ENCODE results near the gene ARSA. TPM values are rescaled to one million over a fixed set of nuclear protein-coding genes. Genes with fewer than 3 reads are reported as not detected.
A peak's percentile ranks its signal among the peaks of the same experiment; 100 is the strongest.

The ARSA gene
- total RNA-seq (10 to 100 TPM in 1 of 2 donors, 1 to 10 TPM in 1; 9.8 to 25.0 TPM), polyA plus RNA-seq (ENCODE audit: insufficient read length in 2 of 2) (10 to 100 TPM; 39.8 to 47.1 TPM)
- long read RNA-seq, donor 1, transcript ARSA-208 (1 exons, 573 nt) = major isoform, 7 of 16 reads
- long read RNA-seq, donor 1, transcript ARSA-206 (2 exons, 1,431 nt) = minor isoform, 5 of 16 reads
- long read RNA-seq, donor 1, partial matches to known transcripts = 0 of 16 reads
- long read RNA-seq, donor 1, other reads (novel, unspliced or antisense) = 0 of 16 reads
- long read RNA-seq, donor 2, partial matches to known transcripts = 0 of 1 reads
- long read RNA-seq, donor 2, other reads (novel, unspliced or antisense) = 0 of 1 reads
- long read RNA-seq, donor 3, partial matches to known transcripts = 0 of 5 reads
- long read RNA-seq, donor 3, other reads (novel, unspliced or antisense) = 0 of 5 reads
- long read RNA-seq, donor 4, partial matches to known transcripts = 0 of 11 reads
- long read RNA-seq, donor 4, other reads (novel, unspliced or antisense) = 0 of 11 reads

GRCh38 chr22:50627642-50628542 is at the start of gene ARSA:
TSS of gene ARSA (minus strand) at chr22:50628152. CDS start at chr22:50627779, 373 bp downstream.
- peaks cover 29% of the 10 kb centered on the region for H3K36me3 ChIP-seq (ENCODE audit: control insufficient read depth, insufficient read depth, low read length)
- WGBS (ENCODE audit: insufficient coverage) = 2% methylated on average over 87 of the region's 88 CpGs
- no peaks in the 10 kb centered on the region for H3K27me3 ChIP-seq (ENCODE audit: control insufficient read depth, insufficient read depth, low read length)
- peak; percentile 56 to 93 (median 68) for DNase-seq (ENCODE audit: low read depth in 4 of 6, low spot score in 6 of 6)
- H3K4me1 ChIP-seq (ENCODE audit: control insufficient read depth, insufficient read depth, low read length) = peaks cover 27% of the 10 kb centered on the region
- peak within 1 kb of the TSS; percentile 47 for H3K27ac ChIP-seq (ENCODE audit: low read depth, low read length)
- H3K4me3 ChIP-seq (ENCODE audit: low read depth, low read length) = peak within 1 kb of the TSS; percentile 77
- no peaks in the 10 kb centered on the region for H3K9me3 ChIP-seq (ENCODE audit: control insufficient read depth, insufficient read depth, low read length)

GRCh38 chr22:50676661-50677492 is 48.9 kb upstream of the ARSA start:
- WGBS (ENCODE audit: insufficient coverage) = 83% methylated on average over 9 of the region's 10 CpGs
- Histone ChIP-seq H3K9me3 (ENCODE audit: control insufficient read depth, insufficient read depth, low read length) (no peaks in the 10 kb centered on the region), H3K36me3 (ENCODE audit: control insufficient read depth, insufficient read depth, low read length) (peaks cover 32% of the 10 kb centered on the region), H3K27ac (ENCODE audit: low read depth, low read length) (no peak overlapping the region), H3K4me1 (ENCODE audit: control insufficient read depth, insufficient read depth, low read length) (peaks cover 26% of the 10 kb centered on the region), H3K27me3 (ENCODE audit: control insufficient read depth, insufficient read depth, low read length) (no peaks in the 10 kb centered on the region), H3K4me3 (ENCODE audit: low read depth, low read length) (no peak overlapping the region)
- DNase-seq (ENCODE audit: low read depth in 4 of 6, low spot score in 6 of 6) = no peak

- 88% methylated on average over 11 of the region's 14 CpGs for WGBS (ENCODE audit: insufficient coverage)
- H3K27me3 ChIP-seq (ENCODE audit: control insufficient read depth, insufficient read depth, low read length) = no peaks in the 10 kb centered on the region
Measured at GRCh38 chr22:50676180-50676636, 48.3 kb upstream of the ARSA start.

GRCh38 chr22:50675553-50676179 is 47.7 kb upstream of the ARSA start:
- Histone ChIP-seq H3K9me3 (ENCODE audit: control insufficient read depth, insufficient read depth, low read length) (no peaks in the 10 kb centered on the region), H3K27me3 (ENCODE audit: control insufficient read depth, insufficient read depth, low read length) (no peaks in the 10 kb centered on the region), H3K4me1 (ENCODE audit: control insufficient read depth, insufficient read depth, low read length) (peaks cover 30% of the 10 kb centered on the region), H3K36me3 (ENCODE audit: control insufficient read depth, insufficient read depth, low read length) (peaks cover 38% of the 10 kb centered on the region), H3K27ac (ENCODE audit: low read depth, low read length) (no peak overlapping the region), H3K4me3 (ENCODE audit: low read depth, low read length) (peak overlapping the region; percentile 56)
- WGBS (ENCODE audit: insufficient coverage) = 68% methylated on average over 8 of the region's 9 CpGs
- DNase-seq (ENCODE audit: low read depth in 4 of 6, low spot score in 6 of 6) = no peak

More at GRCh38 chr22:50676180-50676636, 48.3 kb upstream of the ARSA start:
- Histone ChIP-seq H3K4me3 (ENCODE audit: low read depth, low read length) (no peak overlapping the region), H3K36me3 (ENCODE audit: control insufficient read depth, insufficient read depth, low read length) (peaks cover 38% of the 10 kb centered on the region), H3K4me1 (ENCODE audit: control insufficient read depth, insufficient read depth, low read length) (peaks cover 26% of the 10 kb centered on the region), H3K9me3 (ENCODE audit: control insufficient read depth, insufficient read depth, low read length) (no peaks in the 10 kb centered on the region), H3K27ac (ENCODE audit: low read depth, low read length) (no peak overlapping the region)
- no peak for DNase-seq (ENCODE audit: low read depth in 4 of 6, low spot score in 6 of 6)

GRCh38 chr22:50674606-50675552 is 46.9 kb upstream of the ARSA start:
- peak in 2 of 6 donors; percentile 80 for DNase-seq (ENCODE audit: low read depth in 4 of 6, low spot score in 6 of 6)
- Histone ChIP-seq H3K36me3 (ENCODE audit: control insufficient read depth, insufficient read depth, low read length) (peaks cover 38% of the 10 kb centered on the region), H3K27me3 (ENCODE audit: control insufficient read depth, insufficient read depth, low read length) (no peaks in the 10 kb centered on the region), H3K4me3 (ENCODE audit: low read depth, low read length) (peak overlapping the region; percentile 56), H3K4me1 (ENCODE audit: control insufficient read depth, insufficient read depth, low read length) (peaks cover 30% of the 10 kb centered on the region), H3K27ac (ENCODE audit: low read depth, low read length) (no peak overlapping the region), H3K9me3 (ENCODE audit: control insufficient read depth, insufficient read depth, low read length) (no peaks in the 10 kb centered on the region)
- 3% methylated on average over 97 of the region's 105 CpGs for WGBS (ENCODE audit: insufficient coverage)

GRCh38 chr22:50674130-50674500 is 46.2 kb upstream of the ARSA start:
- H3K4me1 ChIP-seq (ENCODE audit: control insufficient read depth, insufficient read depth, low read length) = peaks cover 30% of the 10 kb centered on the region
- DNase-seq (ENCODE audit: low read depth in 4 of 6, low spot score in 6 of 6) = peak in 1 of 6 donors; percentile 25

GRCh38 chr22:50673231-50674129 is 45.5 kb upstream of the ARSA start:
- Histone ChIP-seq H3K27me3 (ENCODE audit: control insufficient read depth, insufficient read depth, low read length) (no peaks in the 10 kb centered on the region), H3K4me1 (ENCODE audit: control insufficient read depth, insufficient read depth, low read length) (peaks cover 30% of the 10 kb centered on the region), H3K27ac (ENCODE audit: low read depth, low read length) (no peak overlapping the region), H3K4me3 (ENCODE audit: low read depth, low read length) (peak overlapping the region; percentile 46), H3K36me3 (ENCODE audit: control insufficient read depth, insufficient read depth, low read length) (peaks cover 30% of the 10 kb centered on the region), H3K9me3 (ENCODE audit: control insufficient read depth, insufficient read depth, low read length) (no peaks in the 10 kb centered on the region)
- WGBS (ENCODE audit: insufficient coverage) = under 1% methylated on average over 48 of the region's 69 CpGs
- peak in 2 of 6 donors; percentile 67 to 75 for DNase-seq (ENCODE audit: low read depth in 4 of 6, low spot score in 6 of 6)

More at GRCh38 chr22:50674130-50674500, 46.2 kb upstream of the ARSA start:
- no peak overlapping the region for H3K27ac ChIP-seq (ENCODE audit: low read depth, low read length)
- 0% methylated on average over 12 of the region's 43 CpGs for WGBS (ENCODE audit: insufficient coverage)
- peaks cover 36% of the 10 kb centered on the region for H3K36me3 ChIP-seq (ENCODE audit: control insufficient read depth, insufficient read depth, low read length)
- H3K27me3 ChIP-seq (ENCODE audit: control insufficient read depth, insufficient read depth, low read length) = no peaks in the 10 kb centered on the region
- H3K4me3 ChIP-seq (ENCODE audit: low read depth, low read length) = peak overlapping the region; percentile 46
- no peaks in the 10 kb centered on the region for H3K9me3 ChIP-seq (ENCODE audit: control insufficient read depth, insufficient read depth, low read length)

Measured in spinal cord (tissue), 10 donors.